Ectodermal cell (in vitro differentiated cells): Measurements from ENCODE around the gene RNGTT.

Source experiments
- H3K27ac ChIP-seq: 2 replicates; pipeline ENCODE4 v1.7.0; 2013; ENCODE audit warnings: mild to moderate bottlenecking, low read depth, low read length; ENCODE audit not compliant: insufficient read depth, poor library complexity, severe bottlenecking
- H3K27me3 ChIP-seq: 2 replicates; pipeline ENCODE4 v1.7.0; 2013; ENCODE audit warnings: mild to moderate bottlenecking, low read length; ENCODE audit not compliant: insufficient read depth, control insufficient read depth, poor library complexity, severe bottlenecking
- H3K36me3 ChIP-seq: one replicate; pipeline ENCODE4 v1.7.0; 2013; ENCODE audit warnings: low read length; ENCODE audit not compliant: control insufficient read depth, insufficient read depth
- H3K4me1 ChIP-seq: one replicate; pipeline ENCODE4 v1.7.0; 2013; ENCODE audit warnings: low read length; ENCODE audit not compliant: control insufficient read depth, insufficient read depth
- H3K4me3 ChIP-seq: 2 replicates; pipeline ENCODE4 v1.7.0; 2013; ENCODE audit warnings: low read depth, low read length, control low read depth; ENCODE audit not compliant: insufficient read depth
- H3K9me3 ChIP-seq: 2 replicates; pipeline ENCODE4 v1.7.0; 2013; ENCODE audit warnings: mild to moderate bottlenecking, low read length, moderate library complexity; ENCODE audit not compliant: control insufficient read depth
- WGBS, 2 experiments: methylation state at CpG; one replicate each; pipeline ENCODE4 v1.1.7; 2013; ENCODE audit warnings: missing lambda C conversion rate in 2 of 2; 5-methylcytosine and 5-hydroxymethylcytosine counted together

The RNGTT gene

DNA sequence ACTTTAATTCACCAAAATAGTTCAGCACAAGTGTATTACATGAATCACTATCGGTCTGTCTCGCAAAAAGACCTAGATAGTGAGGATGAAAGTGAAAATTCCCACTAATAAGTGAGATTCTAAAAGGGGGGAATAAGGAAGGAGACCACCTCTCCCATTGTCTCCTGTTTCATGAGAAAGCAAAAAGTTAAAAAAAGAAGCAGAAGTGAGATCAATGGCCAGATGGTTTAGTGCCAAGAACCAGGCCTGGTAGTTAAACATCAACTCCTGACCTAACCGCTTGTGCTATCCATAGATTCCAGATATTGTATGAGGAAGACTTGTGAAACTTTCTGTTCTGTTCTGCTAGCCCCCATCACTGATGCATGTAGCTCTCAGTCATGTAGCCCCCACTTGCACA, 293.0 kb downstream of the RNGTT start:
- Histone ChIP-seq H3K9me3 (peaks cover 4% of the 10 kb centered on the region), H3K27me3 (no peaks in the 10 kb centered on the region), H3K4me3 (no peak overlapping the region), H3K4me1 (no peaks in the 10 kb centered on the region), H3K27ac (no peak overlapping the region), H3K36me3 (no peaks in the 10 kb centered on the region)
- 98 to 99% methylated on average over 3 of the region's 3 CpGs for WGBS, 2 experiments

DNA sequence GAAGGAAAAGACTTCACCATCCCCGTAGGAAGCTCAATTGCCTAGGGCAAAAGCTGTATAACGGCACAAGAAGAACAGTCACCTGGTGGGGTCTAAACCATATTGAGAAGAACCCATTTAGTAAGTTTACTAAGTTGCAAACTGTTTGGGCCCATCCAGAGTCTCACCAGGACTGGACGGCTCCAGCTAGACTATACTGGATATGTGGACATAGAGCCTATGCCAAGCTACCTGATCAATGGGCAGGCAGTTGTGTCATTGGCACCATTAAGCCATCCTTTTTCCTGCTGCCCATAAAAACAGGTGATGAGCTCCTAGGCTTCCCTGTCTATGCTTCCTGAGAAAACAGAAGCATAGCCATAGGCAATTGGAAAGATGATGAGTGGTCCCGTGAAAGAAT, 293.9 kb downstream of the RNGTT start:
- Histone ChIP-seq H3K4me3 (no peak overlapping the region), H3K9me3 (peaks cover 4% of the 10 kb centered on the region), H3K27me3 (no peaks in the 10 kb centered on the region), H3K4me1 (no peaks in the 10 kb centered on the region), H3K27ac (no peak overlapping the region), H3K36me3 (no peaks in the 10 kb centered on the region)
- 95 to 96% methylated on average over 4 of the region's 4 CpGs for WGBS, 2 experiments

GRCh38 chr6:88666901-88667300, 296.5 kb downstream of the RNGTT start:
- 85 to 90% methylated on average over 5 of the region's 5 CpGs for WGBS, 2 experiments
- Histone ChIP-seq H3K9me3 (peaks cover 4% of the 10 kb centered on the region), H3K4me3 (no peak overlapping the region), H3K4me1 (no peaks in the 10 kb centered on the region), H3K36me3 (no peaks in the 10 kb centered on the region), H3K27ac (no peak overlapping the region), H3K27me3 (no peaks in the 10 kb centered on the region)

DNA sequence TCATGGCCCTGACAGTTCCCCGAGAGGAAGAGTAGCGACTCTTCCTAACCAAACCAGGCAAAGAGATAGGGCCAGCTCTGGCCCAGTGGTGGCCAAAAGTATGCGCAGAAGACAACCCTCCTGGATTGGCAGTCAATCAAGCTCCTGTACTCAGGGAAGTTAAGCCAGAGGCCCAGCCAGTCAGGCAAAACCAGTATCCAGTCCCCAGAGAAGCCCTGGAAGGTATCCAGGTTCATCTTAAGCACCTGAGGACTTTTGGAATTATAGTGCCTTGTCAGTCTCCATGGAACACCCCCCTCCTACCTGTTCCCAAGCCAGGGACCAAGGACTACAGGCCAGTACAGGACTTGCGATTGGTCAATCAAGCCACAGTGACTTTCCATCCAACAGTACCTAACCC, 298.3 kb downstream of the RNGTT start:
- no peaks in the 10 kb centered on the region for H3K9me3 ChIP-seq
- WGBS, 2 experiments, result 96 to 98% methylated on average over 4 of the region's 4 CpGs
- no peaks in the 10 kb centered on the region for H3K4me1 ChIP-seq
- H3K4me3 ChIP-seq, result no peak overlapping the region
- no peaks in the 10 kb centered on the region for H3K36me3 ChIP-seq
- H3K27ac ChIP-seq, result no peak overlapping the region
- no peaks in the 10 kb centered on the region for H3K27me3 ChIP-seq

DNA sequence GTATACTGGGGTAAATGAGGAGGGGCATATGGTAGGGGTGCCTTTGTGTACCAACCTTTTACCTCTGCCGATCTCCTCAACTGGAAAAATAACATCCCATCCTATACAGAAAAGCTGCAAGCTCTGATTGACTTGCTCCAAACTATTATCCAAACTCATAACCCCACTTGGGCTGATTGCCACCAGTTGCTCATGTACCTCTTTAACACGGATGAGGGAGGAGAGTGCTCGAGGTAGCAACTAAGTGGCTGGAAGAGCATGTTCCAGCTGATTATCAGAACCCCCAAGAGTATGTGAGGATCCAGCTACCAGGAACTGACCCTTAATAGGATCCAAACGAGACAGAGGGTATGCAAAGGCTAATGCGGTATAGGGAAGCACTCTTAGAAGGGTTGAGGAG, 299.6 kb downstream of the RNGTT start:
- no peaks in the 10 kb centered on the region for H3K4me1 ChIP-seq
- no peaks in the 10 kb centered on the region for H3K27me3 ChIP-seq
- H3K36me3 ChIP-seq, result no peaks in the 10 kb centered on the region
- H3K4me3 ChIP-seq, result no peak overlapping the region
- no peak overlapping the region for H3K27ac ChIP-seq
- no peaks in the 10 kb centered on the region for H3K9me3 ChIP-seq
- WGBS, 2 experiments, result 95% methylated on average over 5 of the region's 5 CpGs

DNA sequence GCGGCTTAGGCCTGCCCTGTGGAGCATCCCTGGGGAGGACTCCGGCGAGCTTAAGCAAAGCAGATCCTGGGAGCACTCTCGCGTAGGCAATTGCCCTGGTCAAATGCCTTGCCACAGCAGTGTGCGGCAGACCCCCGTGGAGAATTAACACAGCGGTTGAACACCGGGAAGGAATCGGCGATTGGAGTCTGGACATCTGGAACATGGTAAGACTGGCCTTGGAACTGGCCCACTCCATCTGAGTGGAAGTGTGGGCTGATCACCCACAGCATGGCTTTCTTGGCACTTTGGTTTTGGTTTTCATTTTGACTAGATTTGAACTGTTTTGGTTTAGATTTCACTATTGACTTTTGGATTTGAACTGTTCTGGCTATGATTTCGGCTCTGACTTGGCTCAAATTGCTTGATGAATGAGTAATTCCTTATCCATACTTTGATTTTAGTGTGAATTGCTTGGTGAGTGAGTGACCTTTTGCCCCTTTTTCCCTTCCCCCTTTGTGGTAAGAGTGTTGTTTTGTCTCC, 300.7 kb downstream of the RNGTT start:
- Histone ChIP-seq H3K4me1 (no peaks in the 10 kb centered on the region), H3K36me3 (no peaks in the 10 kb centered on the region), H3K27ac (no peak overlapping the region), H3K4me3 (no peak overlapping the region), H3K9me3 (no peaks in the 10 kb centered on the region), H3K27me3 (no peaks in the 10 kb centered on the region)
- WGBS, 2 experiments, result 96% methylated on average over 12 of the region's 12 CpGs

- no peak overlapping the region for H3K4me3 ChIP-seq
- no peaks in the 10 kb centered on the region for H3K36me3 ChIP-seq
- 95 to 97% methylated on average over 5 of the region's 5 CpGs for WGBS, 2 experiments
- H3K27ac ChIP-seq, result no peak overlapping the region
- H3K4me1 ChIP-seq, result no peaks in the 10 kb centered on the region
- no peaks in the 10 kb centered on the region for H3K27me3 ChIP-seq
- H3K9me3 ChIP-seq, result no peaks in the 10 kb centered on the region
Measured at GRCh38 chr6:88662163-88662580, 301.2 kb downstream of the RNGTT start.

- no peak overlapping the region for H3K4me3 ChIP-seq
- WGBS, 2 experiments, result 83 to 90% methylated on average over 6 of the region's 6 CpGs
- H3K4me1 ChIP-seq, result no peaks in the 10 kb centered on the region
- H3K27me3 ChIP-seq, result no peaks in the 10 kb centered on the region
- no peaks in the 10 kb centered on the region for H3K9me3 ChIP-seq
- no peak overlapping the region for H3K27ac ChIP-seq
- no peaks in the 10 kb centered on the region for H3K36me3 ChIP-seq
Measured at GRCh38 chr6:88661136-88661535, 302.3 kb downstream of the RNGTT start.

DNA sequence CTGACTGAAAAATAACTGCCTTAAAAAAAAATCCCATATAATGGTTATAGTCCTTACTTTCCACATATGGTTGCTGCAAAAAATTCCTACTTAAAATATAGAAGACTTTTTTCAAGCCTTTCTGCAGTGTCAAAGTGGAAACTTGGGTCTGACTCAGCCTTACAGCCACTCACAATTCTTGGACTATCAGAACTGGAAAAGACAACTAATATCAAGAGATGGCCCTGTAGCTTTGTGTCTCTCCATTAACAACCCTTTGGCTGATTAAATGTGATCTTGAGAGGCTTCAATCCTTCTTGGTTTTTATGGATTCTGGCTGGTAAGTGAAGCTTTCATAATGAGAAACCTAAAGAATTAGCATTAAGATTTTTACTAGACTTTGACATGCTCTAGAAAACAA, 307.8 kb downstream of the RNGTT start:
- H3K4me1 ChIP-seq, result no peaks in the 10 kb centered on the region

DNA sequence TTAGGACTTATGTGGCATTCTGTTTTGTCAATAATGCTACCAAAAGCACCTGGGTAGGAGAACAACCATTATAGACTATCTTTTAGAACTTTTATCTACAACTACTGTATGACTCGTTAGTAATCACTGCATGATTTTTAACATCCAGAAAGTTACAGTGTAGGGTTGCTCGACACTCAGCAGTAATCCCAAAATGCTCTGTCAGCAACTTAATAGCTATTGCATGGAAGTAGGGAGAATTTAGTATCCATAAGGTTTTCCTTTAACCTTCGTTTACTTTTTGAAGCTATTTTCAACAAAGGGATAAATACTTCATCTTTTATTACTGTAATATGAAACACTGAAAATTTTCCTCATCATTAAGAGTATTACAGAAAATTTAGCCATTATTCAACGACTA, 309.5 kb downstream of the RNGTT start:
- WGBS, 2 experiments, result 95% methylated on average over 3 to 4 of the region's 4 CpGs
- no peak overlapping the region for H3K4me3 ChIP-seq

More for the DNA sequence above, 307.8 kb downstream of the RNGTT start:
- no peak overlapping the region for H3K4me3 ChIP-seq
- no peak overlapping the region for H3K27ac ChIP-seq
- H3K27me3 ChIP-seq, result no peaks in the 10 kb centered on the region
- H3K36me3 ChIP-seq, result no peaks in the 10 kb centered on the region
- H3K9me3 ChIP-seq, result no peaks in the 10 kb centered on the region

GRCh38 chr6:88651400-88651799, 312.0 kb downstream of the RNGTT start:
- no peak overlapping the region for H3K27ac ChIP-seq
- no peak overlapping the region for H3K4me3 ChIP-seq
- no peaks in the 10 kb centered on the region for H3K9me3 ChIP-seq
- H3K36me3 ChIP-seq, result no peaks in the 10 kb centered on the region
- no peaks in the 10 kb centered on the region for H3K27me3 ChIP-seq
- no peaks in the 10 kb centered on the region for H3K4me1 ChIP-seq

More for the DNA sequence above, 309.5 kb downstream of the RNGTT start:
- Histone ChIP-seq H3K9me3 (no peaks in the 10 kb centered on the region), H3K27ac (no peak overlapping the region), H3K4me1 (no peaks in the 10 kb centered on the region), H3K27me3 (no peaks in the 10 kb centered on the region), H3K36me3 (no peaks in the 10 kb centered on the region)
